Fibroblast of villous mesenchyme (primary cell): ENCODE measurements around the gene SKAP1. TPM values are rescaled to one million over a fixed set of nuclear protein-coding genes. Genes with fewer than 3 reads are reported as not detected.

Experiments
- DNase-seq: peaks from one replicate; pipeline ENCODE4 v3.0.0-alpha.2; 2010; ENCODE audit warnings: low read depth
- H3K4me3 ChIP-seq: 2 replicates; pipeline ENCODE4 v1.5.1; 2011; ENCODE audit warnings: low read depth, mild to moderate bottlenecking, low read length
- CTCF ChIP-seq: IDR thresholded peaks from 2 replicates; pipeline ENCODE4 v1.5.1; 2012; ENCODE audit warnings: low read depth, mild to moderate bottlenecking, low read length; ENCODE audit not compliant: insufficient read depth
- total RNA-seq: library from RNA; depleted of rRNA; stranded (reverse); fragments of >200 nt; gene quantifications from 2 replicates; pipeline ENCODE4 v1.2.3, GENCODE V29; 2012

Gene SKAP1
- total RNA-seq, 1 donor: not detected

- no peak for TF ChIP-seq CTCF
- no peak for DNase-seq
- H3K4me3 ChIP-seq: no peak overlapping the region
Observed at GRCh38 chr17:48378708-48379392, 51.2 kb downstream of the SKAP1 start.

DNA sequence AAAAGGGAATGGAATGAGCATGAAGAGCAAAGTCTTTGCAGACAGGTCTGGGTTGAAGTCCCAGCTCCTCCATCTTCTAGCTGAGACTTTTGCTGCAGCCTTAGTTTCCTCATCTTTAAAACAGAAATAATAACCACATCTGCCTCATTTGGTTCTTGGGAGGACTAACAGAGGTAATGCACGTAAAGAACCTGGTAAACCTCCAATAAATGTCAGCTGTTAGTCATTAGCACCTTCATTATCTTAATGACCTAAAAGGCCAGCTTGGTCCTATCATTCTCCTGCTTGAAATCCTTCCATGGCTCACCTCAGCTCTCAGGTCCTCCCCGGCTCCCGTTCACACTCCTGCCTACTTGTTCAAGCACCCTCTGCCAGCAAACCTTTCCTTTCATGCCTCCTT is 51.8 kb downstream of the SKAP1 start:
- H3K4me3 ChIP-seq: no peak overlapping the region
- TF ChIP-seq CTCF: no peak
- DNase-seq: no peak

- no peak for TF ChIP-seq CTCF
- no peak overlapping the region for H3K4me3 ChIP-seq
- no peak for DNase-seq
Observed at GRCh38 chr17:48376682-48377325, 53.2 kb downstream of the SKAP1 start.

GRCh38 chr17:48375356-48375755 is 54.7 kb downstream of the SKAP1 start:
- TF ChIP-seq CTCF: no peak
- DNase-seq: peak; percentile 44
- H3K4me3 ChIP-seq: no peak overlapping the region

DNA sequence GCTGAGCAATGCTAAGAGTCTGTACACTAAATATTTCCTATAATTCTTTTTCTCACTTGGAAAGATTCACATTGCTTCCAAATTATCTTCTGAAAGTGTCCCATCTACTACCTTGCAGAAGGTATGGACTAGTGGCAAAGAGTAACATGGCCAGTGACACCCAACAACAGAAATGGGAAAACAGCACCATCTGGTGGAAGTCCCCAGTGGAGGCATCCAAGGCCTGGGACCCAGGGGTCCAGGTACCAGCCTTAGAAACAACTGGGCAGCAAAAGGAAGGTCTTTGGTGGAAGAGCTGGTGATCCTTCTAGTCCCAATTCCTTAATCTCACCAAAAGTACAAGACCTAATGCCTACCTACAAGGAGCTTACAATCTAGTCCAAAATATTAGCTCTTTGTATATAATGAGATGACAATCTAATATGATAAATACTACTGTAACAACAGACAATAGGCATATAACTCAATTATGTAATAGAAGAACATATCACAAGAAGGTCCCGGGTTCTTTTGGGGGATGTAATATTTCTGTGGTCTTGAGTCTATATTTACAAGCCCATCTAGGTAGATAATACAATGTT is 55.3 kb downstream of the SKAP1 start:
- TF ChIP-seq CTCF: peak; percentile 55
- peak; percentile 4 for DNase-seq
- no peak overlapping the region for H3K4me3 ChIP-seq

DNA sequence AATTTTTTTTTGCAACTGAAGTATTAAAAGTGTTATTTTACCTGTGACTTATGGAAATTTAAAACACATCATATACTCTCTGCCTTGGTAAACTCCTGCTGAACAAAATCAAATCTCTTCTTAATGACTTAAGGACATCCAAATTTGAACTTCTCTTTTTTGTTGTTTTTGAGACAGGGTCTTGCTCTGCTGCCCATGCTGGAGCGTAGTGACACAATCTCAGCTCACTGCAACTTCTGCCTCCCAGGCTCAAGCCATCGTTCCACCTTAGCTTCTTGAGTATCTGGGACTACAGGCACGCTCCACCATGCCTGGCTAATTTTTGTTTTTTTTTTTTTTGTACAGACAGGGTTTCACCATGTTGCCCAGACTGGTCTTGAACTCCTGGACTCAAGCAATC is 56.1 kb downstream of the SKAP1 start:
- no peak overlapping the region for H3K4me3 ChIP-seq
- no peak for TF ChIP-seq CTCF
- no peak for DNase-seq
